Fibroblast of gingiva (primary cell): Measurements from ENCODE around the gene RPA3.
"Not testable (repeated sequence)": the region's sequence is repeated elsewhere in the genome, so short reads cannot be mapped to it uniquely, and the experiment has no call there.

ENCODE experiments used
- DNase-seq: peaks from one replicate; pipeline ENCODE4 v3.0.0-alpha.2; 2011; ENCODE audit warnings: low read depth

Gene RPA3

DNA sequence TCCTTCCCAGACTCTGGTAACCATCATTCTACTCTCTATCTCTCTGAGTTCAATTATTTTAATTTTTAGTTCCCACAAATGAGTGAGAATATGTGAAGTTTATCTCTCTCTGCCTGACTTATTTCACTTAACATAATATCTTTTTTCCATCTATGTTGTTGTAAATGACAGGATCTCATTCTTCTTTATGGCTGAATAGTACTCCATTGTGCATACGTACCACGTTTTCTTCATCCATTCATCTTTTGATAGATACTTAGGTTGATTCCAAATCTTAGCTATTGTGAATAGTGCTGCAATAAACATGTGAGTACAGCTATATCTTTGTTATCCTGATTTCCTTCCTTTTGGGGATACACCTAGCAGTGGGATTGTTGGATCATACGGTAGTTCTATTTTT, 23.9 kb downstream of the RPA3 start:
- no peak for DNase-seq

DNA sequence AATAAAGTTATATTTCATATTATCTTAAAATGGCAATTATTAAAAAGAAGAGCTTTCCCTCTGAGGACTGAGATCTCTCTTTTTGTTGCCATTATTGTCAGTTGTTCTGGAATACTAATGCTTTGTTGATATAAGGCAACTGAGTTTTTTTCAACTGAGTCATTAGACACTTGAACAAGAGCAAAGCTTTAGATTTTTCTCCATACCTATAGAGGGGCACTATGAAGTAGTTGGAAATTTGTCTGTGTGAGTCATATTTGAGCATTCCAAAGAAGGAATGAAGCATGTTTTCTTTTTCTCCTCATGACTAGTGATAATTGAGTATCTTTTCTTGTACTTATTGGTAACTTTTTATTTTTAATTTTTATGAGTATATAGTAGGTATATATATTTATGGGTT, 24.5 kb downstream of the RPA3 start:
- DNase-seq: peak; percentile 40

DNA sequence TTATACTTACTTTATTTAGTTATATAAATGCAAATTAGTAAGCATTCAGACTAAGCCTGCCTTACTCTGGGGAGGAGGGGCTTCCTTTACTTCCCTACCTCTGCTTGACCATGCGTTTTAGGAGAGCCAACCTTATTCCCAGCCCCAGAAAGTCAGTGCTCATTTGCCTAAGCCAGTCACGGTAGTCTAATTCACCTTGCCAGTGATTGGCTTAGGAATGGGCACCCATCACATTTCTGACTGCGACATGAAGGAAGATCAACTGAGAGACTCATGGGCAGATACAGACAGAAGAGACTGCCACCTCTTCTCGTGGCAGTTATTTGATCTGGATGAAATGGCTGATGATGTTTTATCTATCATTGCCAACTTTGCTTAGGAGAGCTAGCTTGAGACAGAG, 29.5 kb downstream of the RPA3 start:
- DNase-seq: no peak

DNA sequence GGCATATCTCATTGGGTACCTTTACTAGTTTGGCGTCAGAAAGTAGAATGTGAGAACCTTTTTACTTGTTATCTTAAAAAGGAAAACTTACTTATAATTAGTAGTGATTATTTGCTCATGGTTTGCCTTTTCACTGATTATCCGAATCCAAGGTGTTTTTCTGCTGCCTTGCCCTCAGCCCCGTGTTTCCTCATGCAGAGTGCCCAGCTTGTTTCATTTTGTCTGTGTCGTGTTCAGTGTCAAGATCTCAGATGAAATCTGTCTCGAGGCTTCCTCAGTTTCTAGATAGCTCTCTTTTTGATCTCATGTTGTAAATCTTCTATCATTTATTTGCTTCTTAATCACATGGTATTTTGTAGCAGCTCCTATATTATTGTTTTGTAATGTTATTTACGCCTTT, 30.1 kb downstream of the RPA3 start:
- no peak for DNase-seq

- DNase-seq: no peak
Observed at GRCh38 chr7:7687800-7688199, 30.6 kb downstream of the RPA3 start.

DNA sequence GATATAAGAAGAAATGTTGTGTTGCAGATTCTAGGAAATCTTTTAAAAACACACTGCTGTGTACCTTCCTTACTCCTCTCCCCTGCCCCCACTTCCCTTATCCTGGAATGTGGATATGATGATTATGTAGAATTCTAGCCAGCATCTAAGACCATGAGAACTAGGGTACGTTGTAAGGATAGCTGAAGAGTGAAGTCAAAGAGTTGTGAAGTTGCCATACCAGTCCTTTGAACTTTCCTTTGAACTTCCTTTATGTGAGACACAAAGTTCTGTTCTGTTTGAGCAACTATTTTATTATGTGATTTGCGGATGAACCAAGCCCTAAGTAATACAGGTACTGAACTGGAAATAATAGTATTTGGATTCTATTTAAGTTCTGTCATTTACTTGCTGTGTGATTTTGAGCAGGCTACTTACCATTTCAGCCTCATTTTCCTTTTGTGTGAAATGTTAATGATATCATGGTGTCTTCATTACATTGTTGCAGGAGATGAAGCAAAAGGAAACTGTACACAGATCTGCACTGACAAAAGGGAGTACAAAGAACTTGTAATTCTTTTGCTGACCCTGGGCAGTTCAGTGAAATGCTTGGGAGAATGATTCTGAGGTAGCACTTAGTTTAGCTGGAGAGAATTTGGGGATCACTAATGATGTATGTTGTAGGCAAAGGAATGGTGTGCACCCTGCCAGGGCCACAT, 31.4 kb downstream of the RPA3 start:
- no peak for DNase-seq

DNA sequence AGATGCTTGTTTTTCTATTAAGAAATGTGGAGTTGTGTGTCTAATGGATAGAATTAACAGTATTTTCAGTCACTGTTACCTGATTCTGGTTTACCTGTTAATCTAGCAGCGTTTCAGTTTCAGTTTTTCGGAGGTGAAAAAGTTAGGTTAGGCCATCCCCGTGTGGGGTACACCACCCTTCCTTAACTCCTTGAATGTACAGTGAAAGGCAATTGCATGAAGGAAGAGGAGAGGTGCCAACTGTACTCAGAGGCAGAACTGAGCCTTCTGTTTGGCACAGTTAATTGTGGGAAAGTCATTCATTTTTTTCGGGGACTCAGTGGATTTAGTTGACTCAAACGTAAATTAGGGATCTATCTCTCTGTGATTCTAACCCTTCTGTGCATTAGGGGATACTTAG, 35.5 kb downstream of the RPA3 start:
- DNase-seq: no peak

- DNase-seq: no peak
Observed at GRCh38 chr7:7681936-7682329, 36.5 kb downstream of the RPA3 start.

- peak; percentile 55 for DNase-seq
Observed at GRCh38 chr7:7681191-7681935, 37.0 kb downstream of the RPA3 start.

DNA sequence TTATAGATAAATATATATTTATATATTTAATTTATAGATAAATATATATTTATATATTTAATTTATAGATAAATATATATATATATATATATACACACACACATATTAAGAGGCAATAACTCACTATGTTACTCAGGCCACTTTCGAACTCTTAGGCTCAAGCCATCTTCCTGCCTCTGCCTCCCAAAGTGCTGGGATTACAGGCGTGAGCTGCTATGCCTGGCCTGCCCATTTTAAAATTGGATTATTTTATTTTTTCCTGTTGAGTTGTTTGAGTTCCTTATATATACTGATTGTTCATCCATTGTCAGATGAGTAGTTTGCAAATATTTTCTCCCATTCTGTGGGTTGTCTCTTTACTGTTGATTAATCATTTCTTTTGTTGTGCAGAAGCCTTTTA, 38.8 kb downstream of the RPA3 start:
- DNase-seq: not testable (repeated sequence)

- no peak for DNase-seq
Observed at GRCh38 chr7:7675686-7676085, 42.7 kb downstream of the RPA3 start.

DNA sequence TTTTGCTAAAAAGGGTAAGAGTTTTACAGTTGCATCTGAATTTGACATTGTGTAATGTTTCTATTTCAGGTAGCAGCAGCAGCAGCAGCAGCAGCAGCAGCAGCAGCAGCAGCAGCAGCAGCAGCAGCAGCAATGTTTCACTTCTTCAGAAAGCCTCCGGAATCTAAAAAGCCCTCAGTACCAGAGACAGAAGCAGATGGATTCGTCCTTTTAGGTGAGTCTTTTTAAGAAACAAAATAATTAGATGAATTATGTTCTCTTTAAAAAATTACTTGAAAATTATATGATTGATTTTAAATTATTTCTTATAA, 45.2 kb downstream of the RPA3 start:
- DNase-seq: no peak

DNA sequence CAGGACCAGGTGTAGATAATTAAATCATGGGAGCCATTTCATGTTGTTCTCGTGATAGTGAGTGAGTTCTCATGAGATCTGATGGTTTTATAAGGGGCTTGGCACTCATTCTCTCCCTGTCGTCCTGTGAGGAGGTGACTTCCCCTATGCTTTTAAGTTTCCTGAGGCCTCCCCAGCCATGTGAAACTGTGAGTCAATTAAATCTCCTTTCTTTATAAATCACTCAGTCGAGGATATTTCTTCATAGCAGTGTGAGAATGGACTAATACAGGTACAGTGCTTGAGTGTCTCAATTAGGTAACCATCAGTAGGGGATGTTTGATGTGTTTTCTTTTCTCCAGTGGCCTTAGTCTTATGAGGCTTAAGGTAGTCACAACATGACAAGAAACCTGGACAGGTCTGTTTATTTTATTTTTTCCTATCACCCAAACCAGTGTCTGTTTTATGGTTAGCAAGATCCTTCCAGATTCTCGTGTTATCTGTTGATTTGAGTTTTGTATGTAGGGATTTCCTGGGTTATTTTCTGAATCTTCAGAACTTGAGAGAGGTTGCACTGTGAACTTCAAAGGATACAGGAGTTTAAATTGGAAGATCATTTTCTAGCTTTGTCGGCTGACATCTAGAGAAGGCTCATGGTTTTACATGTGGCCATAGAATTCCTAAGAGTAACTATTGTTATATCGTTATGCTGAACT, 45.7 kb downstream of the RPA3 start:
- DNase-seq: no peak

- no peak for DNase-seq
Observed at GRCh38 chr7:7671361-7671760, 47.0 kb downstream of the RPA3 start.

- no peak for DNase-seq
Observed at GRCh38 chr7:7670490-7670889, 47.9 kb downstream of the RPA3 start.

DNA sequence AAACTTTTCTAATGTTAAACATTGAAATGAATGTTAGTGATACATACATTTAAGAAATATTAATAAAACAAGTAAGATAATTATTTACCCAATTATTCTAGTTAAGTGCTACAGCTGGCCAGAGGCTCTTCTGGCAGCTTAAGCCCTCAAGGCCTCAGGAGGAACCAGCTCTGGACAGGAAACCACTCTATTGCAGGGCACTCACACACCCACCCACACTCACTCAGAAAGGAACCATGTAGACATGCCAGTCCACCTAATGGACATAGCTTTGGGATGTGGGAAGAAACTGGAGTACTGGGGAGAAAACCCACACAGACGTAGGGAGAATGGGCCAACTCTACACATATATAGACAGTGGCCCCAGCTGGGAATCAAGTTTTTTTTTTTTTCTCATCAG, 49.7 kb downstream of the RPA3 start:
- no peak for DNase-seq

- DNase-seq: no peak
Observed at GRCh38 chr7:7667187-7667586, 51.2 kb downstream of the RPA3 start.

DNA sequence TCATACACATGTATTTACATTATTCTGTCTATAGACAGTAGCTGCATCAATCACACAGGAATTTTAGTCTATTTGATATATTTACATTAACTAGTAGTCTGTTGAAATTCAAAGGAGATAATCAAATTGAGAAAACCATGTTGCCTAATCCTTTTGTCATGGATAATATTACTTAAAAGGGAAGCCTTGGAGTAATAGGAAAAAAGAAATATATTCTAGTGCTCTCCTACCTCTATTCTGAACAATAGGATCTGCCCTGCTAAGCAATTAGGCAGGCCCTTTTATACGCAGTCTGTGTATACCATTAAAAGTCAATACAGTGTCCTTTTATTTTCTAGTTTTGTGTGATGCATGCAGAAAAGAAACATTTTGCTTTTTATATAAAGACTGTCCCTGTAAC, 53.4 kb downstream of the RPA3 start:
- no peak for DNase-seq

- no peak for DNase-seq
Observed at GRCh38 chr7:7664291-7664690, 54.1 kb downstream of the RPA3 start.

- DNase-seq: no peak
Observed at GRCh38 chr7:7662527-7662926, 55.9 kb downstream of the RPA3 start.

- DNase-seq: peak; percentile 26
Observed at GRCh38 chr7:7656459-7656858, 61.9 kb downstream of the RPA3 start.

DNA sequence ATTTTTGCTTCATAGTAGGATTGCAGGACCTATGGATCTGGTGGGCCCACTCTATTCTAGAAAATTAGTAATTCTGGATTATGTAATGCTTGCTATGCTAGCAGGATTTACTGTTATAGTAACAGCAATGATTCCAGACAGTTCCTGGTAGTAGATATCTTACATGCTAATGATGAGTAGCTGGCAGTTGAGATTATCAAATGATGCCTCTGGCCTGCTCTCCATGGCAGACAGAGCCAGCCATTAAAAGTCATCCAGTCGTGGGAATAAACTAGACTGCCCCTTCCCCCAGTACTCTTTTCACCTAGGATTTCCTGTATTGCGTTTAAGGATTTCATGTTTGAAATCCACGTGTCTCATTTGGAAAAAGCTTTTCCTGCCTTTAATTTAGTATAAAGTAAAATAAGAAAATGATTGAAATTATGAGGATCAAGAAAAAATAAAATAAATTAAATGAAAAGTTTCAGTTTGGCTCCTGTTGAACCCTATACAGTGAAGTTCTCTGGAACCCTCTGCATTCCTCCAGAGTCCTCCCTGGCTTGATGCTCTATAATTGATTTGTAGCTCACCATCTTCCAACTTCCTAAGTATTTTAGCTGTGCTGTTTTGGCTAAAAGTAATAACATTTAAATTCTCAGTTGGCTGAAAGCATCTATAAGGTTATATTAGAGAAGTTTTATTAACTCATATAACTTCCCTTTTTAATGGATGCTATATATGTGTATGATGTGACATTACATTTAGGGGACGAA, 63.3 kb downstream of the RPA3 start:
- no peak for DNase-seq
